Natural killer cell treated with Interleukin-12 subunit alpha and Interleukin-12 subunit beta and Interleukin-15 and Interleukin-18, amount 100 ng/mL, for 72 hours (primary cell): Measurements from ENCODE around the gene THAP11. TPM values are rescaled to one million over a fixed set of nuclear protein-coding genes. Genes with fewer than 3 reads are reported as not detected.

Experiments
- ATAC-seq, 2 donors: fragments of 150-1000 bp; cut with Tn5 transposase in 1 of 2; sonication (Bioruptor Pico), chemical (Tn5 transposase) in 1 of 2; 2 replicates each; pipeline ENCODE4 v1.10.0; 2021
- DNase-seq: peaks from one replicate; pipeline ENCODE4 v3.0.0; 2022; ENCODE audit warnings: low spot score
- H3K27ac Mint-ChIP-seq, 2 donors: 1 replicate in 1 of 2; 2 replicates in 1 of 2; pipeline ENCODE4 v1.8.0; 2022; ENCODE audit warnings: mixed read lengths in 2 of 2, mild to moderate bottlenecking in 1 of 2, moderate library complexity in 1 of 2
- H3K27me3 Mint-ChIP-seq, 2 donors: 1 replicate in 1 of 2; 2 replicates in 1 of 2; pipeline ENCODE4 v1.8.0; 2022; ENCODE audit warnings: mixed read lengths in 2 of 2
- H3K36me3 Mint-ChIP-seq: one replicate; pipeline ENCODE4 v1.8.0; 2022; ENCODE audit warnings: mixed read lengths
- H3K4me1 Mint-ChIP-seq, 2 donors: 1 replicate in 1 of 2; 2 replicates in 1 of 2; pipeline ENCODE4 v1.8.0; 2022; ENCODE audit warnings: low read depth in 2 of 2, mixed read lengths in 2 of 2, mild to moderate bottlenecking in 1 of 2
- H3K4me3 Mint-ChIP-seq: one replicate; pipeline ENCODE4 v1.8.0; 2022; ENCODE audit warnings: mixed read lengths
- H3K9me3 Mint-ChIP-seq: 2 replicates; pipeline ENCODE4 v1.8.0; 2022; ENCODE audit warnings: mixed read lengths
- total RNA-seq, 2 donors: library from RNA; stranded (reverse); gene quantifications; one replicate each; pipeline ENCODE4 v1.2.3, GENCODE V29; 2022

Gene THAP11
- total RNA-seq, 2 donors from 2014 or later, result 30.5 to 45.9 TPM

GRCh38 chr16:67877064-67877463 lies 34.9 kb downstream of the THAP11 start:
- Mint-ChIP-seq H3K27me3 (no peaks in the 10 kb centered on the region), H3K36me3 (peaks cover 6% of the 10 kb centered on the region), H3K4me3 (no peak overlapping the region), H3K9me3 (no peaks in the 10 kb centered on the region), H3K4me1 (peaks cover 32 to 36% of the 10 kb centered on the region in 2 donors), H3K27ac (no peak overlapping the region)
- DNase-seq, result no peak
- ATAC-seq, result no peak

DNA sequence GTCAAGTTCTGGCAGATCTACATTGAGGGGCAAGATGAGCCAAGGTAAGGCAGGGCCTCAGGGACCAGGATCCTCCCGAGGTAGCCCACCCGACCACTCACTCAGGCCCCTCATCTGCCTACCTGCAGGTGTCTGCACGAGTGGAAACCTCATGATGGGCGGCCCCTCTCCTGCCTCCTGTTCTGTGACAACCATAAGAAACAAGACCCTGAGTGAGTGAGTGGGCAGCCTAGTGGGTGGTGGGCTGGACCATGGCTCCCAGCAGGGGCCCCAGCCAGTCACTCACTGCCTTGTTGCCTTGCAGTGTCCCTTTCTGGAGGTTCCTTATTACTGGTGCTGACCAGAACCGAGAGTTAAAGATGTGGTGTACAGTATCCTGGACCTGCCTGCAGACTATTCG lies 36.1 kb downstream of the THAP11 start:
- ATAC-seq (no peak), DNase-seq (no peak)
- Mint-ChIP-seq H3K4me1 (peaks cover 27 to 31% of the 10 kb centered on the region in 2 donors), H3K27me3 (no peaks in the 10 kb centered on the region), H3K9me3 (no peaks in the 10 kb centered on the region), H3K36me3 (peaks cover 6% of the 10 kb centered on the region), H3K27ac (no peak overlapping the region), H3K4me3 (no peak overlapping the region)

- DNase-seq (no peak), ATAC-seq (no peak)
- H3K27ac Mint-ChIP-seq, result no peak overlapping the region
- H3K36me3 Mint-ChIP-seq, result peaks cover 2% of the 10 kb centered on the region
- H3K4me3 Mint-ChIP-seq, result no peak overlapping the region
- peaks cover 23 to 30% of the 10 kb centered on the region in 2 donors for H3K4me1 Mint-ChIP-seq
- H3K27me3 Mint-ChIP-seq, result no peaks in the 10 kb centered on the region
- no peaks in the 10 kb centered on the region for H3K9me3 Mint-ChIP-seq
Measured at GRCh38 chr16:67878846-67879245, 36.7 kb downstream of the THAP11 start.

- ATAC-seq, result no peak
- Mint-ChIP-seq H3K4me1 (peaks cover 16 to 23% of the 10 kb centered on the region in 2 donors), H3K27me3 (no peaks in the 10 kb centered on the region), H3K36me3 (no peaks in the 10 kb centered on the region), H3K9me3 (no peaks in the 10 kb centered on the region), H3K4me3 (no peak overlapping the region), H3K27ac (no peak overlapping the region)
- DNase-seq, result no peak
Measured at GRCh38 chr16:67879462-67879861, 37.3 kb downstream of the THAP11 start.

GRCh38 chr16:67879936-67880335 lies 37.8 kb downstream of the THAP11 start:
- H3K36me3 Mint-ChIP-seq, result no peaks in the 10 kb centered on the region
- ATAC-seq (no peak), DNase-seq (no peak)
- H3K27ac Mint-ChIP-seq, result no peak overlapping the region
- H3K9me3 Mint-ChIP-seq, result no peaks in the 10 kb centered on the region
- H3K4me1 Mint-ChIP-seq, result peaks cover 12 to 20% of the 10 kb centered on the region in 2 donors
- no peaks in the 10 kb centered on the region for H3K27me3 Mint-ChIP-seq
- no peak overlapping the region for H3K4me3 Mint-ChIP-seq

DNA sequence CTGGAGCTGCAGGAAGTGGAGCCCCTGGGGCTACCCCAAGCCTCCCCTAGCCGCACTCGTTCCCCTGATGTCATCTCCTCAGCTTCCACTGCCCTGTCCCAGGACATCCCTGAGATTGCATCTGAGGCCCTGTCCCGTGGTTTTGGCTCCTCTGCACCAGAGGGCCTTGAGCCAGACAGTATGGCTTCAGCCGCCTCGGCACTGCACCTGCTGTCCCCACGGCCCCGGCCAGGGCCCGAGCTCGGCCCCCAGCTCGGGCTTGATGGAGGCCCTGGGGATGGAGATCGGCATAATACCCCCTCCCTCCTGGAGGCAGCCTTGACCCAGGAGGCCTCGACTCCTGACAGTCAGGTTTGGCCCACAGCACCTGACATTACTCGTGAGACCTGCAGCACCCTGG lies 38.5 kb downstream of the THAP11 start:
- no peak for ATAC-seq
- Mint-ChIP-seq H3K4me3 (no peak overlapping the region), H3K27ac (no peak overlapping the region), H3K27me3 (no peaks in the 10 kb centered on the region), H3K4me1 (peaks cover 5 to 14% of the 10 kb centered on the region in 2 donors), H3K36me3 (no peaks in the 10 kb centered on the region), H3K9me3 (no peaks in the 10 kb centered on the region)
- no peak for DNase-seq

GRCh38 chr16:67881621-67882161 lies 39.6 kb downstream of the THAP11 start:
- ATAC-seq (no peak), DNase-seq (no peak)
- H3K9me3 Mint-ChIP-seq, result no peaks in the 10 kb centered on the region
- H3K4me1 Mint-ChIP-seq, result peaks cover 0 to 9% of the 10 kb centered on the region in 2 donors
- H3K27ac Mint-ChIP-seq, result no peak overlapping the region
- no peaks in the 10 kb centered on the region for H3K36me3 Mint-ChIP-seq
- no peak overlapping the region for H3K4me3 Mint-ChIP-seq
- no peaks in the 10 kb centered on the region for H3K27me3 Mint-ChIP-seq

GRCh38 chr16:67882374-67883145 lies 40.4 kb downstream of the THAP11 start:
- Mint-ChIP-seq H3K27ac (no peak overlapping the region), H3K27me3 (no peaks in the 10 kb centered on the region), H3K4me3 (no peak overlapping the region), H3K36me3 (no peaks in the 10 kb centered on the region), H3K4me1 (peaks cover 0 to 9% of the 10 kb centered on the region in 2 donors), H3K9me3 (no peaks in the 10 kb centered on the region)
- DNase-seq (no peak), ATAC-seq (peak in 1 of 2 donors; percentile 34)

GRCh38 chr16:67883146-67883871 lies 41.2 kb downstream of the THAP11 start:
- Mint-ChIP-seq H3K27me3 (no peaks in the 10 kb centered on the region), H3K9me3 (no peaks in the 10 kb centered on the region), H3K4me1 (peaks cover 0 to 6% of the 10 kb centered on the region in 2 donors), H3K27ac (no peak overlapping the region), H3K4me3 (no peak overlapping the region), H3K36me3 (no peaks in the 10 kb centered on the region)
- ATAC-seq (no peak), DNase-seq (no peak)

DNA sequence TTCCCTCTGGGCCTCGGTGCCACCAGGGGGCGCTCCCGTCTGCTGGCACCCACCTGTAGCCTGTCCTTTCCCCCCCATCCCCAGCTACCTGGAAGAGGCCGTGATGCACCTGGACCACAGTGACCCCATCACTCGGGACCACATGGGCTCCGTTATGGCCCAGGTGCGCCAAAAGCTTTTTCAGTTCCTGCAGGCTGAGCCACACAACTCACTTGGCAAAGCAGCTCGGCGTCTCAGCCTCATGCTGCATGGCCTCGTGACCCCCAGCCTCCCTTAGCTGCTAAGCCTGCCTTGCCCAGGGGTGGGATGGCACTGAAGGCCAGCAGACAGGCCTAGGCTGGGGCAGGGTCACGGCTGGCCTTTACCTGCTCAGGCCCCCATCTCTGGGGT lies 41.7 kb downstream of the THAP11 start:
- no peaks in the 10 kb centered on the region for H3K9me3 Mint-ChIP-seq
- ATAC-seq (peak; percentile 59 to 69), DNase-seq (peak; percentile 68)
- H3K4me3 Mint-ChIP-seq, result no peak overlapping the region
- no peaks in the 10 kb centered on the region for H3K36me3 Mint-ChIP-seq
- no peaks in the 10 kb centered on the region for H3K27me3 Mint-ChIP-seq
- peaks cover 0 to 6% of the 10 kb centered on the region in 2 donors for H3K4me1 Mint-ChIP-seq
- H3K27ac Mint-ChIP-seq, result no peak overlapping the region

DNA sequence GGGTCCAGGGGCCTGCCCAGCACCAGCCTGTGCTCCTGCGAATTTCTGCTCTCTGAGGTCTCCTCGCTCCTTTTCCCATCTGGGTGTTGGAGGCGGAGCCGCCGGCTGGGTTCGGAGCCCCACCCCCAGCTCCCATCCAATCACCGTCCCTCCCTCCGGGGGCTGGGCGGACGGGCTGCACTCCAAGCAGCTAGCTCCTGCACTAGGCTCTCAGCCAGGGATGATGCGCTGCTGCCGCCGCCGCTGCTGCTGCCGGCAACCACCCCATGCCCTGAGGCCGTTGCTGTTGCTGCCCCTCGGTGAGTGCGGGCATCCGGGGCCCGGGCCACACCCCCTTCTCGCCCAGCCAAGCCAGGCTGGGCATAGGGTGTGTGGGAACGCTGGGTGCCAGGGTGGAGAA lies 42.6 kb downstream of the THAP11 start, which contains the start of gene NRN1L:
NRN1L (plus strand) TSS at position 202 of the 400 bp plus-strand sequence; CDS start at position 221, 19 bp downstream.
- no peak within 1 kb of the TSS for H3K27ac Mint-ChIP-seq
- DNase-seq (no peak), ATAC-seq (no peak)
- no peaks in the 10 kb centered on the region for H3K9me3 Mint-ChIP-seq
- H3K27me3 Mint-ChIP-seq, result no peaks in the 10 kb centered on the region
- H3K4me1 Mint-ChIP-seq, result peaks cover 0 to 6% of the 10 kb centered on the region in 2 donors
- H3K4me3 Mint-ChIP-seq, result no peak within 1 kb of the TSS
- H3K36me3 Mint-ChIP-seq, result no peaks in the 10 kb centered on the region

- no peaks in the 10 kb centered on the region for H3K36me3 Mint-ChIP-seq
- H3K4me1 Mint-ChIP-seq, result peaks cover 0 to 4% of the 10 kb centered on the region in 2 donors
- no peaks in the 10 kb centered on the region for H3K27me3 Mint-ChIP-seq
- no peak for DNase-seq
- no peak overlapping the region for H3K27ac Mint-ChIP-seq
- no peak overlapping the region for H3K4me3 Mint-ChIP-seq
- no peaks in the 10 kb centered on the region for H3K9me3 Mint-ChIP-seq
- no peak for ATAC-seq
Measured at GRCh38 chr16:67885545-67885944, 43.4 kb downstream of the THAP11 start.

GRCh38 chr16:67885976-67886375 lies 43.9 kb downstream of the THAP11 start:
- H3K36me3 Mint-ChIP-seq, result no peaks in the 10 kb centered on the region
- peaks cover 0 to 4% of the 10 kb centered on the region in 2 donors for H3K4me1 Mint-ChIP-seq
- DNase-seq (no peak), ATAC-seq (no peak)
- H3K27ac Mint-ChIP-seq, result no peak overlapping the region
- H3K4me3 Mint-ChIP-seq, result no peak overlapping the region
- no peaks in the 10 kb centered on the region for H3K27me3 Mint-ChIP-seq
- H3K9me3 Mint-ChIP-seq, result no peaks in the 10 kb centered on the region

DNA sequence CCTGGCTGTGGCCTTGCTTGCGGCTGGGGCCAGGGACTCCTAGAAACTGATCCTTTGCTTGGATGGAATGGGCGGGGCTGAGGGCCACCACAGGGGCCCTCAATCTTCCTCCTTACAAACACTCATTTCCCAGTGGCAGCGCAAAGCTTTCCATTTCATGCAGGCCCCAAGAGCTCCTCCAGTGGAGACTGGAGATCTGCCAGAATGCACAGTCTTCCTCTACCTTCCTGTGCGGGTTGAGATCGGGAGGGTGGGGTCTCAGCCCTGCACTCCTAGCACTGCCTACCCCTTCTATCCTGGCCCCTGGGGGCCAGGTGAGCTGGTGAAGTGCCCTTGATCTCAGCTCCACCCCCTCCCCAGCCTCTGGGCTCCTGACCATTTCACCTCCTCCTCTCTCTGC lies 44.3 kb downstream of the THAP11 start:
- no peak for ATAC-seq
- Mint-ChIP-seq H3K4me3 (no peak overlapping the region), H3K36me3 (no peaks in the 10 kb centered on the region), H3K9me3 (no peaks in the 10 kb centered on the region), H3K4me1 (peaks cover 0 to 4% of the 10 kb centered on the region in 2 donors), H3K27ac (no peak overlapping the region), H3K27me3 (no peaks in the 10 kb centered on the region)
- no peak for DNase-seq
